GM12878 (cell line): Measurements from ENCODE around the gene SMIM21.

ENCODE experiments used
- CTCF ChIP-seq, 3 experiments: IDR thresholded peaks in 2 of 3; conservative IDR thresholded peaks in 1 of 3; 2 replicates each; pipeline ENCODE4 v1.5.1; 2011; ENCODE audit warnings: low read depth in 3 of 3, low read length in 3 of 3, mild to moderate bottlenecking in 3 of 3, control low read depth in 2 of 3, moderate library complexity in 2 of 3, inconsistent platforms in 1 of 3, mixed read lengths in 1 of 3; ENCODE audit not compliant: control insufficient read depth in 2 of 3, insufficient read depth in 1 of 3; ENCODE audit errors: extremely low read depth in 1 of 3
- EP300 ChIP-seq, 2 experiments: fragments of 150-350 bp in 1 of 2; IDR thresholded peaks; 2 replicates each; pipeline ENCODE4 v1.6.1; 2011 to 2012; ENCODE audit warnings: low read depth in 2 of 2, low read length in 2 of 2, borderline replicate concordance in 1 of 2, improper control_type of control experiment in 1 of 2, inconsistent platforms in 1 of 2; ENCODE audit not compliant: control insufficient read depth in 1 of 2

- TF ChIP-seq CTCF (IDR thresholded peaks at IDR 0.05 in 2 of 3, conservative IDR thresholded peaks at IDR 0.05 in 1 of 3; ENCODE audit: control insufficient read depth in 2 of 3, extremely low read depth in 1 of 3, insufficient read depth in 1 of 3, low read depth in 3 of 3, low read length in 3 of 3), result no peak
- no peak for TF ChIP-seq EP300 (IDR thresholded peaks at IDR 0.05; ENCODE audit: borderline replicate concordance in 1 of 2, control insufficient read depth in 1 of 2, low read depth in 2 of 2, low read length in 2 of 2)
Observed at GRCh38 chr18:75433098-75433497, 5.6 kb upstream of the SMIM21 start.
